ENCODE results near the gene ANKRD44.

ANKRD44 gene

GRCh38 chr2:196971574-196972279 is 338.9 kb downstream of the ANKRD44 start:
- DNase-seq, result no peak

GRCh38 chr2:196970099-196970498 is 340.5 kb downstream of the ANKRD44 start:
- DNase-seq, result no peak

DNA sequence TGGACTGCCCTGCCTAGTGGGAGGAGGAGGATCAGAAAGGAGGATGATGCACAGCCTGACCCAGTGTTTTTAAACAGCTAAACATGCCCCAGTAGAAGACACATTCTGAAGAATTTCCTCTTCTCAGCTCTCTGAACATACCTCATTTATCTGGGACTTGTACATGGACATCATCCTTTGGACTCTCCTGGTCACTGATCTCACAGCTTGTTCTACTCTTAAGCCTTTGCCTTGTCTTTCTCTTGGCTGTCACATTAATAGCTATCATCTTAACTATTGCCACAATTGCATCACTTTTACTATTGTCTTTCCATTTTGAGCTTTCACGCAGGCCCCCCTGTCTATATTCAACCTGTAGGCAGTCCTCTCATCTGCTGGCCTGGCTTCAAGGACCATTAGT is 342.1 kb downstream of the ANKRD44 start:
- no peak for DNase-seq

- DNase-seq, result no peak
Observed at GRCh38 chr2:196967775-196968174, 342.8 kb downstream of the ANKRD44 start.

GRCh38 chr2:196967116-196967515 is 343.5 kb downstream of the ANKRD44 start:
- no peak for DNase-seq

GRCh38 chr2:196966061-196966460 is 344.5 kb downstream of the ANKRD44 start:
- no peak for DNase-seq

GRCh38 chr2:196965651-196966050 is 344.9 kb downstream of the ANKRD44 start:
- no peak for DNase-seq

- no peak for DNase-seq
Observed at GRCh38 chr2:196963961-196964360, 346.6 kb downstream of the ANKRD44 start.

DNA sequence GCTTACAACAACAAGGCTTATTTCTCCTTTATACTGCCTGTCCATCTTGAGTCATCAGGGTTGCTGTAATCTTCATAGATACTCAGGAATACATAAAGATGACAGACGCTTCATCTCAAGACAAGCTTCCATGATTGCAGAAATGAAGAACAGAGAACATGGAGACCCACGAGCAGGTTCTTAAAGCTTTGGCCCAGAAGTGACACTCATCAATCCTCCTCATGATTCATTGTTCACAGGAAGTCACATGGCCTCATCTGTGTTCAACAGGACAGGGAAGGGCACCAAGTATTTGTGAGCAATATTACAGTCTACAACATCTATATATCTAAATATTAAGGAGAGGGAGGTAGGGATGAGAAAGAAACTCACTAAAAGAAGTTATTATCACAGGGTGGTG is 347.5 kb downstream of the ANKRD44 start:
- DNase-seq, result no peak

GRCh38 chr2:196962325-196962724 is 348.3 kb downstream of the ANKRD44 start:
- DNase-seq, result no peak

GRCh38 chr2:196961889-196962288 is 348.7 kb downstream of the ANKRD44 start:
- DNase-seq, result no peak

GRCh38 chr2:196959734-196960338 is 350.7 kb downstream of the ANKRD44 start:
- DNase-seq, result no peak

- DNase-seq, result no peak
Observed at GRCh38 chr2:196959281-196959680, 351.3 kb downstream of the ANKRD44 start.

DNA sequence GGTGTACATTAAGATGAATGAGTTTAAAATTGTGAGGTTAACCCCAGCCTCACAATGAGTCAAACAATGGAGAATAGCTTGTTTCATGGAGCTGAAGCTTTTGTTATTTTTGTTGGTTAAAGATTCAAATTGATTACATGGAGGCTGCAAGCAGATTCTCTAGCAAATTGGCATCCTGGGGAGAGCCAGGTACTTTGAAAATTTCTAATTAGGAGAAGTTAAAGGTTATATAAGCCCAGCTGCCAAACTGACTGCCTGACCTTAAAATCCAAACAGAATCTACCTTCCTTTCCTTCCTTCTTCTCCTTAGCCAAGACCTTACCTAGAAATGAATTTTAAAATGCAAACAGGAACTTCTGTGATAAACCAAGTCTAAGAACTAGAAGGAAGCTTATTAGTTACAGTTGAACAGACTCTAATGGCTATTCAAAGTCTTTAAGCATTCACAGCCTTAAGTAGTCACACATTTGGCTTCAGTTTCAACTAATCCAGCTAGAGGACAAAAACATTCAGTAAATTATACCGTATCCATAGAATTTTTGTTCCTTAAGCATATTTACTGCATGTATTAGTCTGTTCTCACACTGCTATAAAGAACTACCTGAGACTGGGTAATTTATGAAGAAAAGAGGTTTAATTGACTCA is 352.6 kb downstream of the ANKRD44 start:
- DNase-seq, result no peak

DNA sequence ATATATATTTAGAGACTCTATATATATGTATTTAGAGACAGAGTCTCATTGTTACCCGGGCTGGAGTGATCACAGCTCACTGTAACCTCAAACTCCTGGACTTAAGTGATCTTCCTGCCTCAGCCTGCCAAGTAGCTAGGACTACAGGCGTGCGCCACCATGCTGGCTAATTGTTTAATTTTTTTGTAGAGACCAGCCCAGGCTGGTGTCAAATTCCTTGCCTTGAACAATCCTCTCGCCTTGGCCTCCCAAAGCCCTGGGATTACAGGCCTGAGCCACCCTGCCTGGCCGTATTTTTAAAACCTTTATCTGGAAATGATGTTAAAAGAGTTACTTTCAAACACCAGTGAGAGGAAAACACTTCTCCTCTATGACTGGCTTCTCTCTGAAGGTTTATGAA is 353.1 kb downstream of the ANKRD44 start:
- no peak for DNase-seq

- no peak for DNase-seq
Observed at GRCh38 chr2:196956069-196956468, 354.5 kb downstream of the ANKRD44 start.

DNA sequence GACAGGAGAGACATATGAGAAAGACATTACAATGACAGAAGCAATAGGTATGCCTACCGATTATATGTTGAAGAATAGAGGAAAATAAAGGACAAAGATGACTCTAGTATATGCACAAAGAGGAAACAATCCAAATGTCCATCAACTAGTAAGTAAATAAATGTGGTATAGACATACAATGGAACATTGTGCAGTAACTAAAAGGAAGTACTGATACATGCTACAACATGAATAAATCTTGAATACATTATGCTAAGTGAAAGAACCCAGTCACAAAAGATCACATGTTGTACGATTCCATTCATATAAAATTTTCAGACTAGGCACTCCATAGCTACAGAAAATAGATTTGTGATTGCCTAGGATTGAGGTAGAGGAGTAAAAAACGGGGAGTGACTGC is 355.5 kb downstream of the ANKRD44 start:
- no peak for DNase-seq

DNA sequence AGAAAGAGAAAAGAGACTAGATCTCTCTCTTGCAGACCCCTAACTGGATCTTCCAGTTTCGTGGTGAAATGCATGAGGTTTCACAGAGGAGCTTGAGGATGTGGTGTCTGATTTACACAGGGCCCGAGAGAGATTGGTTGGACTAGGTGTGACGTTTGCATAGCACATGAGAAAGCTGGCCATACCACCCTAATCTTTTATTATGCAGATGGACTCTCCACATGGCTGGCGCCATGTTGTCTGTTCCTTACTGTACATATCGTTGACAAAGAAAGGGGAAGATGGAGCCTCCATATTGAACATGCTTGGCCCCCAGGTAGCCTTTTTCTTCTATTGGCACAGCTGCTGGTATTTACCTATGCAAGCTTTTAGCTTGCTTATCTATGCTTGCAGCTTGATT is 356.6 kb downstream of the ANKRD44 start:
- DNase-seq, result no peak

- DNase-seq, result no peak
Observed at GRCh38 chr2:196952936-196953335, 357.6 kb downstream of the ANKRD44 start.

- DNase-seq, result no peak
Observed at GRCh38 chr2:196951973-196952372, 358.6 kb downstream of the ANKRD44 start.

- DNase-seq, result no peak
Observed at GRCh38 chr2:196949116-196949515, 361.5 kb downstream of the ANKRD44 start.

GRCh38 chr2:196944570-196944969 is 366.0 kb downstream of the ANKRD44 start:
- no peak for DNase-seq

- DNase-seq, result no peak
Observed at GRCh38 chr2:196941398-196942078, 369.0 kb downstream of the ANKRD44 start.

DNA sequence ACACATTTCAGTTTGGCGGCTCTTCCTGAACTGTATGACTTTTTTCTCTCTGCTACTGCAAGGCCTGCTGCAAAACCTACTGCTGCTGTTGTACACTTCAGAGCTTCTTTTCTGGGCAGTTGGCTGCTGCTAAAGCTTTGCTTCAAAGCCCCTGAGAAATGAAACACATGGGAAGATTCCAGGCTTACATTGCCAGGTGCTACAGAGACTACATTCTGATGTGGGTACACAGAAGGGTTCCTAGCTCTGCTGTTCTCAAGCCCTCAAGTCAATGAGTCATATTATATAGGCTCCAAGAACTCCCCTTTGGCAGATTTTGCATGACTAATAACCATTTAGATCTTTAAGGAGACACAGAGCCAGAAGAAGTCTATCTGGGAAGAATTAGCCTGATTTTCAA is 371.2 kb downstream of the ANKRD44 start:
- DNase-seq, result no peak
